HG02623 (cell line): Measurements from ENCODE around the gene SLMAP.
"Not testable (repeated sequence)": the region's sequence is repeated elsewhere in the genome, so short reads cannot be mapped to it uniquely, and the experiment has no call there.

Experiments
- ATAC-seq: cut with Tn5 transposase; IDR thresholded peaks from one replicate; pipeline ENCODE4 v1.9.1; 2021; ENCODE audit warnings: moderate library complexity; ENCODE audit not compliant: unreplicated experiment

SLMAP gene

DNA sequence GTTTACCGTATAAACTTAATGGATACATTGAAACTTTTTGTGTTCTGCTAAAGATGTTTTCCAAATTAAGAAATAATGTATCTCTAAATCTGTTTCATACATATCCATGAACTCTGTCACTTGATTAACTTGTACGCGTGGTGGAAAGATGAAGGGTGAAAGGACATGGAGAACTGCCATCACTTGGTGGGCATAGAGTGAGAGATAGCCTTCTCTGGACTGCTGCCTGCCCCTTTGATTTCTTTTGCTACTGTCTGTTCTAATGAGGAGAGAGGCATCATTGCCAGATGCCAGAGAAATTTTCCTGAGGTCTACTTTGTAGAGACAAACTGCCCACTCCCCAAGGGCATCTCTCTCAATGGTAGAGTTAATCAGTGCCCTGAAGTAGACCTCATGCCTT is 120.5 kb downstream of the SLMAP start:
- ATAC-seq: no peak

DNA sequence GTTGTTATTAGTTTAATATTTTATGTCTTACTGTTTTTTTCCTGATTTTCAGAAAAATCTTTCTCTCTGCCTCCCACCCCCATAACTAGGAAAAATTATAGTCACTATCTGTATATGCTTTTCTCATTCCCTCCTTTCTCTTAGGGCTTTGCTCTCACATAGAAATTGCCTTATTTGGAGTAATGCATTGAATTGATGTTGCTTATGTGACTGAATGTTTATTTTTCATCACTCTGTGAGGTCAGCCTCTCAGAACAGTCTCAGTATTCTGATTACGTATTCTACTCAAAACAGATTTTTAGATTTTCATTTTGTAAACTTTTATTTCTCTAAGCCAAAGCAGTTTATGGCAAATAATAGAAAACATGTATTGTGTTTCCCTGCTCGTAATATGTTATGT is 121.0 kb downstream of the SLMAP start:
- no peak for ATAC-seq

DNA sequence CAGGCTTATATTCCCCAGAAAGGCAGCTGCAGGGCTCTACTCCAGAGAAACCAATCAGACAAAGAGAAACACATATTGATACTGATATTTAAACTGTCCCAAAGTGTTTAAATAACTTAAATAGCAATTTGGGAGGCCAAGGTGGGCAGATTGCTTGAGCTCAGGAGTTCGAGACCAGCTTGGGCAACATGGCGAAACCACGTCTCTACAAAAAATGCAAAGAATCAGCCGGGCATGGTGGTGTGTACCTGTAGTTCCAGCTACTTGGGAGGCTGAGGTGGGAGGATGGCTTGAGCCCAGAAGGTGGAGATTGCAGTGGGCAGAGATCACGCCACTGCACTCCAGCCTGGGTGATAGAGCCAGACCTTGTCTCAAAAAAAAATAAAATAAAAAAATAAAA is 128.3 kb downstream of the SLMAP start:
- ATAC-seq: not testable (repeated sequence)

DNA sequence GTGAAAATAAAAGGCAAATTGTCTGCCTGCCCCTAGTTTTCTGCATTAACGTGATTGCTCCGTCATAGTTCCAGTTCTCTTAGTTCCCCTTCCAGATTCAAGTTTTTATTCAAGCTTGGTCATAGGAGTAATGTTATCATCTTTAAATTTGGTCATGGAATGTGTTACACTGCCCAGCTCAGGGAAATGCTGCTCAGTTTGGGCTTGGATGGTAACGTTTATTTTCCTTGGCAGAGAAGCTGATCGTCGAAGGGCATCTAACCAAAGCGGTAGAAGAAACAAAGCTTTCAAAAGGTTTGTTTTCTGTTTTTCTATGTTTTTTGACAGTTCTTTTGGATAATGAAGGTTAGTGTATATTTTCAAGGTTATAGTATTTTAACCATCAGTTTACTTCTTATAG is 133.7 kb downstream of the SLMAP start:
- ATAC-seq: no peak

DNA sequence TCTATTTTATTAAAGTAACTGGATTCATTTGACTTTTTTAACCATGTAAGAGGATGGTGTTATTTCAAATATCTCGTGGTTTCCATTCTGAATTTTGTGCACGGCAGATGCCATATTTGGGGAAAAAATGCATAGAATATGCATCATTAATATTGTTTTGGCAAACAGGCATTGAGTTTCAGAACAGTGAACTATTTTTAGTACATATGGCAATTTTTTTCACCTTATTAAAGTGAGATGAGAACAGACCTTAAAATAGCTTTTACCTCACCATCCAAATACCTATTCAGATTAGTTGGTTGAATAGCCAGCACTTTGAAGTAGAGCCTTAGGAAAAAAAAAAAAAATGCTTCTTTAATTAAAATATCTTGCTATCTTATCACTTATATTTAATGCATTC is 134.8 kb downstream of the SLMAP start:
- no peak for ATAC-seq

DNA sequence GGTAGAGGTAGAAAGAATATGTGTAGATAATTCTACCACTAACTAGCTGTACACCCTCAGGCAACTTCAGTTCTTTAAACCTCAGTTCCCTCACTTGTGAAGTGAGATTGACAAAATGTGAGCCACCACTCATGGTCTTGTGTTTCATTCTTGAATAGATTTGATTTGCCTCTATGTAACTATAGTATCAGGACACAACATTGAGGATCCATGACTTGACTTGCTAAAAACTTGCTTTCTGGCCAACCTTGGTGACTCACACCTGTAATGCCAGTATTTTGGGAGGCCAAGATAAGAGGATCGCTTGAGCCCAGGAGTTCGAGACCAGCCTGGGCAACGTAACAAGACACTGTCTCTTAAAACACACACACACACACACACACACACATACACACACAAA is 136.3 kb downstream of the SLMAP start:
- ATAC-seq: no peak

DNA sequence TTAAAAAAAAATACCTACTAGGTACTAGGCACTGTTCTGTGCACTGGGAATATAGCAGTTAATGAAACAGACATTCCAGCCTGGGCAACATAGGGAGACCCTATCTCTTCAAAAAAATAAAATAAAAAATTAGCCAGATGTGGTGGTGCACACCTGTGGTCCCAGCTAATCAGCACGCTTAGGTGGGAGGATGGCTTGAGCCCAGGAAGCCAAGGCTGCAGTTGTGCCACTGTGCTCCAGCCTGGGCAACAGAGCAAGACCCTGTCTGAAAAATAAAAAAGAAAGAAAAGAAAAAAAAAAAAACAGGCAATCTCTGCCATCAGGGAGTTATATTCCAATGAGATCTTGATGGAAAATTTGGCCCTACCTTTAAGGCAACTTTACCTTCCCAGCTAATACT is 137.0 kb downstream of the SLMAP start:
- ATAC-seq: no peak

DNA sequence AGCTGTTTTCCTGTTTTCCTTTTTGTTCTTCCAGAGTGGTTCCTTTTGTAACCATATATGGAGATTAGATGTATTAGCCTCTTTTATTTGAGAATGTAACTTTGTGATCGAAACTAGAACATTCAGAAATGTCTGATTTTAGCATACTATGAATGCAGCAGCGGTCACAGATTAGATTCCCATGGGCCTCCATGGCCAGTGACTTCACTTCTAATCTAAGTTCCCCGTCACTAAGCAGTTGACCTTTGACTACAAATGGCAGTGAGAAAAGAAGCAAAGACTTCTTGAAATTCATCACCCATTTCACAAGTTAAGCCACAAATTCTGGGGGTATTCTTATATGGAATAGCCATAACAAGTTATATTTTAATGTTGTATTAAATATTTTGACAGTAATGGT is 137.6 kb downstream of the SLMAP start:
- ATAC-seq: no peak

DNA sequence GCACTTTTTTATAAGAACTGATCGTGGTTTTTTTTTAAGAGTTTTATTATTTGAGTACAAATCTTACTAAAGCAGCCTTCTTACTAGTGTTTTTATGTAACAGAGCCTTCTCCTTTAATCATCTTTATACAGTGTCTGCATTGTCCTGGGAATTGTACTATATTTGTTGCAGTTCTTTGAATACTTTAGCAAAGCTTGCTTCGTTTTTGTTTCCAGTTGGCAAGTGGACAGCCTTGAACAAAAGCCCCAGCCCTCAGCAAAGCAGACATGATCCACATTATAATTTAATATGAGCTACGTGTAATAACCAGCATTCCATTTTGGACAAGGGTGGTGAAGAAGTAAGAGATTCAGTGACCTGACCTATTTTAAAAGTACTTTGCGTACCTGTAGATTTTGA is 139.9 kb downstream of the SLMAP start:
- no peak for ATAC-seq

DNA sequence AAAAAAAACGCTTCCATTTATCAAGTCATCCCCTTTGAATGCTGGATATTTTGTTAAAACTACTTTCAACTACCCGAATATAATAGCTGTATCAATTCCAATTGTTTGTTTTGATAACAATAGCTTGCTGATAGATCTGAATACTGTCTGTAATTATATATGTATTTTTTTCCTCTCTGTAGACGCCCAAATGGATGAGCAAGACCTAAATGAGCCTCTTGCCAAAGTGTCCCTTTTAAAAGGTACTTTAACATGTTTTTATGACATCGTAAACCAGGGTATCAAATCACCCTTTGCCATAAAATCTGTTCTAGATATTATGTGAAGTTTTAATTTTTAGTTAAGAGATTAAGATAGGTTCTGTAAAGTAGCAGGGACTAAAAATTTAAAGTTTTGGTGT is 140.6 kb downstream of the SLMAP start:
- ATAC-seq: no peak

DNA sequence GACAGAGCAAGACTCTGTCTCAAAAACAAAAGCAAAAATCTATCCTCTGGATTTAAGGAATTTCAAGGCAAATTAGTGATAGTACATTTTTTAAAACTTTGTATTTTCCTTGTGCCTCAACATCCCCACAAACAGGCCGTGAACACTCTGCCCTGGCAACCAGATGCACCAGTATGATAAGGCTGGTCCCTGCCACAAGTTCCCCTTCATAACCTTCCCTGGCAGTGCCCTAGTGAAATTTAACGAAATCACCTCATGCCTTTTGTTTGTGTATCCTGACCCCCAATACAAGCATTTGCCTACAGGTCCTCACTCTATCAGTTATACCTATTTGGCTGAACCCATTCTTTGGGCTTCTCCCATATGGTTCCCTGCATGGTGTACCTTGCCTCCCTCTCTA is 144.7 kb downstream of the SLMAP start:
- no peak for ATAC-seq

DNA sequence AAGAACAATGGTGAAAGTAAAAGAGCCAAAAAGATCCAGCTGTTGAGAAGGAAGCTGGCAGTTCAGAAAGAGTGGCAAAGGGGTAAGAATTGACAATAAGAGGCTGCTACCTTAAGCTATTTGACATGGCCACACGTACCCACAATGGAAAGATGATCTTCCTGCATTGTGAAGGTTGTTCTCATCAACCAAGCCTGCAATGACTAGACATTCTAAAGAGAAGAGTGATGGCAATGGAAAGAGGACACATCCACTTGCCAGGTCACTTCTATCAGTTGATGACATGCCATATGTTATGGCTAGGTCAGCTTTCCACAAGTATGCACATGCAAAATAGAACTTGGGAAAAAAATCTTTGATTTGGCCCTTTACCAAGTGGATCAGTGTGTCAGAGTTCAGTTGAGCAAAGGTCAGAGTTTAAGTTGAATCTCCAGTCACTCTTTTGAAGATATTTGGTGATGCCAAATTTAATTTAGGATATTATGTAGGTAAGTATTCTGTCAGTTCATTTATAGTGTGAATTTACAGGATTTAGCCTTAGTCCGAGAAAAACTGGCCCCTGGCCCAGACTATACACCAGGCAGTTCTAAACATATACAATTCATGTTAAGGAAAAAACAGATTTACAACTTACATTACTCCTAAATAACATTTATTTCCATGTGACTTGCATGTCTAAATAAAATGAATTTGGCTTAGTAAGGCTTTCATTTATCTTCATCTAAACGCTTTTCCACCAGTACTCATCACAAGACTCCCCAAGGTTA is 147.2 kb downstream of the SLMAP start:
- ATAC-seq: no peak

DNA sequence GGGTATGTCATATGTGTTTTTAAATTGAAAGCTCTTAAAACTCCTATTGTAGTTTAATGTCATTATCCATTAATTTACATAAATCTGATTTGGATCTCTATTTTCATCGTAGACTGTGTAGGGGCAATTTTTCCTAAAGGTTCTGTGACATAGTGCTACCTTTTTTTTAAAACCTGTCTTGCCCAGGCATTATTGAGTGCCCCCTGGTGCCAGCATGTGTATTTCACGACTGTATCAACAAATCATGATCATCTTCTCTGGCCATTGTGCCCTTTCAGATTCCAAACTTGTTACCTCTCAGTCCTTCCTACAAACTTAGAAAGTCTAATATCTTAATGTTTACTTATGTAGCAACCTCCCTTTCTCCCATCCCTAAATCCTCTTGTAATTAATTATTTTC is 154.9 kb downstream of the SLMAP start:
- ATAC-seq: no peak

DNA sequence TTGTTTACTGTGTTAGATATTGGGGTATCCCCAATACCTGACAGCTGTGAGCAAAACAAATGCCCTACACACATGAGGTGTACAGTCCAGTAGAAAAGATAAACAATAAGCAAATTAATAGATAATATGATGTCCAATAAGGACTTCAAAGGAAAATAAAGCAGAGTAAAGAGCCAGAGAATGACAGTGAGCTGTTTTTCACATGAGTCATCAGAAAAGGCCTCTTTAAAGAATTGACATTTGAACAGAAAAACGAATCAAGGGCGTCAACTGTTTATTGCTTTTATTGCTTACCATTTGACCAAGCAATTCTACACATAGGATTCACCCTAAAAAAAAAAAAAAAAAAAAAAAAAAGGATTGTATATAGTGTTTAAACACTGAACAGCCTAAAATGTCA is 155.5 kb downstream of the SLMAP start:
- no peak for ATAC-seq

DNA sequence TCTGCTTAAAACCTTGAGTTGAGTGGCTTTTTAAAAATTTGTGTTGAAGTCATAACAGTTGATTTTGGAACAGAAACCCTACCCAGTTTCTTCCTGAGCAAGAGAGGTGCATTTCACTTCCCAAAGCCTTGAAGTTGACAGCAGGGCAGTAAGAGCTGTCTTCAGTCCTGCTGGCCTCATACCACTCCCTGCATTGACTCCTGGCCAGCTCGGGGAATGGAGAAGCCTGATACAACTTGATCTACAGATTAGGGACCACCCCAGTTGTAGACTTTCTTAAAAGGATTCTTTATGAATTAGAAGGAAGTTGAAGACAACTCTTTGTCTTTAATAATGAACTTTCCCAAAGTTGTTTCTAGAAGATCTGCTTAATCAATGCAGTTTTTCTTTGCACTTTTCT is 161.5 kb downstream of the SLMAP start:
- ATAC-seq: no peak

DNA sequence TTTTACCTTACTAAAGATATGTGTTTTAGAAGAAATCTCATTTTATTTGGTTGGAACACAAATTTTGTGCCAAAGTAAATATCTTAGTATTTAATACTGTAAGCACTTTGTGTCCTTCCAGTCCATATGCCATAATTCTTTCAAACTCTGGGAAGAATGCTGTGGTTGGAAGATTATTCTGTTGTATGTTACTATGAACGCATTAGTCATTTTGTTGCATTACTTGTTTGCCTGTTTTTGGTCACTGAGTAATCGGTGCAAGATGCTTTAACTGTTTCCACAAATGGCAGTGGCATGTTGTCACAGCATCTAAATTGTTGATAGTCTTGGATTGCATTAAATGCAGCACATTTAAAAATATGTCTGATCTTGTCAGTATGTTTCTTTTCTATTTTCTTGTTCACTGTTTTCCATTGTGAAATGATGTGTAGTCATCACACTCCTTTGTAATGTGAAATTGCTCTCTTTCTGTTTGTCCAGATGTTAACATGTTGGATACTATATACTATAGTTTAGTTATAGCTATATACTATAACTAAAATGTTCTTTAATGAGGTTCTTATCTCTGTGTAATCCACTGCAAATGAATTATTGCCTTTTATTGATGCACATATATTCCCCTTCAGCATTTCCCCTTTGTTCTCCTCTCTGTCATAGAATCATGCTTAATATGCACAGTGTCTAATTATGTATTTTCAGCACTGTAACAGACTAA is 162.2 kb downstream of the SLMAP start:
- no peak for ATAC-seq

DNA sequence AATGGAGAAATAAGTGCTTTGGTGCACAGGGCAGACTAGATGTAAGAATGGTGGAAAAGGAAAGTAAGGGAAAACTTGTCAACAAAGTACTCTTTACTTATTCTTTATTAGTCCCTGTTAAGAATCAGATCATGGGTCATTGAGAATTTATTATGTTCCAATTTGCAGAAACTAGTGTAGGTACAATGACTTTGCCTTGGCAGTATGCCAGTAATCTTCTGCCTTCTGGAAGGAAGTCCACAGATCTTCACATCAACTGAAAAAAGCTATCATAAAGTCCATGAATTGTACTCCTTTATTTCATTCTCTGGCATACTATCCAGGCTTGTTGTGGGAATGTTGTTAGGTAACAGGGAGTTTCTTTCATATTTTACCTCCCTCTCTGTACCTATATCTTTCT is 163.9 kb downstream of the SLMAP start:
- no peak for ATAC-seq

DNA sequence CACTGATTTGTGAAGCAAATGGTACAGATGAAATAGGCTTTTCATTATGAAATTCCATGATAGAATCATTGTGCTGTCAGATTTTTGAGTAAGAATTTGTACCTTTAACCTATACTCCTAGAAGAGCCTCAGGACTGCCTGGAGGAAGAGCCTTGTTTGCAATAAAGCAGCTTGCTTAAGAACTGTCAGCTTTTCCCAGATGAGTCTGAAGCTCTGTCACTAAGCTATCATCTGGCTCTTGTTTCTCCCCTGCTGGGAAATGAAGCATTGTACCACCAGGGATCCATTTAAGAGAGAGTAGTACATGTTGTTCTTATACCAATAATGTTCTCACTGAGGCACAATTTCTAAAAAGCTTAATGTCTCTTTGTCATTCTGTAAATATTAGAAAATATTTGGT is 167.0 kb downstream of the SLMAP start:
- no peak for ATAC-seq

DNA sequence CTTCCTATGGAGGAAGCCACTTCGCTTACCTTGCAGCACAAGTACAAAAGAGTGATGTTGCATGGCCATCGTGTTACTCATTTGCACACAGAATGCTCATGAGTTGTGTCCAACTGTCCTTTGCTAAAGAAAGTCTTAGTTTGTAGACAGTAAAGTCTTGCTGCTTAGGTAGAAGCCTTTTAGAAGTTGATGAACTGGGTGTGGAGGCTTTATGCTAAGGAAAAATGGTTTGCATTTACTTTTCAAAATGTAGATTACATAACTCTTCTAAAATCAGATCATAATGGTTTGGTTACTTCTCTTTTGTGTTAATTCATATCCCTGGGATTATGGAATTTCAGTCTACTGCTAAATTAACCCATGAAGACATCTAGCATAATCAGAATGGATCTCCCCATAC is 167.6 kb downstream of the SLMAP start:
- no peak for ATAC-seq

DNA sequence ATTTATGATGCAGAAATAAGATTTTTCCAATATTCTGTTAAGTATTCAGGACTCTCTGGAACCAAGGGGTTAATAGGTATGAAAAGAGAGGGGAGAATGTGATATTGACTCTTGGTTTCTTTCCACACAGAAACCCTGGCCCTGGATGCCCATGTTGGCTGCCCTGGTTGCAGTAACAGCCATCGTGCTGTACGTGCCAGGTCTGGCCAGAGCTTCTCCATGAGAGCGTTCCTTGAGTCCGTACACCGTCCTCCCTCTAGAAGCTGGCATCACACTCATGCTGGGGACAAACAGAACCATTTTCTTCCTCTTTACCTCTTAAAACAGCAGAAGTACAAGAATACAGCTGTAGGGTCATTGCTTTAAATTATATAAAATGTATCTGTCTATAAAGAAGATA is 171.1 kb downstream of the SLMAP start:
- ATAC-seq: no peak

DNA sequence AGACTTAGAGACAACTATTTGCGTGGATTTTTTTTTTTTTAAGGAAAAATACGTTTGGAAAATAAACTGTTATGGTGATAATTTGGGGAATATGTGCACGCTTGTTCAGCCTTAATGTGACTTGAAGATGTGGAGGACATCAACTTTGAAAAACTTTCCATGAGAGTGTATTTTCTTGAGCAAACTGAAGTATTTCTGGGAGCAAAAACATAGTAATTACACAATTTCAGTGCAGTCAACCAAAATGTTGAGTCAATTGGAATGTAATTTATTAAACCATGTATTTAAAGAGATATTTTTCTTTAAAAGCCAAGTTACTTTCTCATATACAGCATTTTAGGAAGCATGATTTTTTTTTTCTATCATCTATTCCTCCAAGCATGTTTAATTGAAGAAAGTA is 171.8 kb downstream of the SLMAP start:
- no peak for ATAC-seq

DNA sequence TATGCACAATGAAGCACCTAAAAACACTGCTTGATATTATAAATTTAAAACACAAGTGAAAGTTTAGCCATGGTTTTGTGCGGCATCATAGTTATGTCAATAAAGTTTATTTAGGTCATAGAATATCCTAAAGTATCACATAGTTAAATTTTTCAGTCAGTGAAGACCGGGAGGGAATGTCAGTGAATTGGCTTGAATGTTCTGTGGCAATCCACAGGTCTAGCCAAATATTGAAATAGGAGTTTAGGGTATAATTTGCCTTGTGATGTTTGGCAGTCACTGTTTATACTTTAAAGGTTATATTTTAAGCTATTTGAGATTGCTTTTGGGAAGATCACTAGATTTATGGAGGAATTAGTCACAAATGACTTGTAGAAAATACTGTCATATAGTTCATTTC is 172.4 kb downstream of the SLMAP start:
- no peak for ATAC-seq

DNA sequence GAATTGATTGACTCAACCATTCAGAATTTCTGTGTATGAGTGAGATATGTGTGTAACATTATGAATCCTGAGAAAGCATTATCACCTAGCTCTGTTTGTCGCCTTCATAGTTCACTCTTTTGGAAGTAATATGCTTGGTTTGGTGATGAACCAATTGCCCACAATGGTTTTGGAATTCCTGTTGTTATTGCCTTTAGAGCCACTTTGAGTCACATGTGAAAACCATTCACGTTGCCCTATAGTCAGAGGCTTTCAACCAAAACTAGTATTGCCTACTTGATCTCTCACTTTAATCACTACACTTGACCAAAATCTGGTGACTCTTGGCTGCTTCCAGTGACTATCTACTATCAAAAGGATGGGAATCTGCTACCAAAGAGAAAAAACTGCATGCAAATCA is 173.9 kb downstream of the SLMAP start:
- no peak for ATAC-seq
